NT2/D1 (cell line): Measurements from ENCODE around the gene H2AZ1.

Experiments used
- DNase-seq: peaks from one replicate; pipeline ENCODE4 v3.0.0-alpha.2; 2011; ENCODE audit warnings: low read depth, low spot score
- H3K27me3 ChIP-seq: 2 replicates; pipeline ENCODE4 v1.6.0; 2011; ENCODE audit warnings: mild to moderate bottlenecking; ENCODE audit not compliant: insufficient read length, insufficient read depth
- H3K36me3 ChIP-seq: 2 replicates; pipeline ENCODE4 v1.6.1; 2011; ENCODE audit warnings: mild to moderate bottlenecking, low read length, mixed read lengths; ENCODE audit not compliant: insufficient read depth, insufficient read length
- H3K4me1 ChIP-seq: 2 replicates; pipeline ENCODE4 v1.5.1; 2011; ENCODE audit not compliant: insufficient read depth, insufficient read length
- H3K4me3 ChIP-seq: 2 replicates; pipeline ENCODE4 v1.5.1; 2011; ENCODE audit warnings: low read depth; ENCODE audit not compliant: insufficient read length
- H3K9ac ChIP-seq: 2 replicates; pipeline ENCODE4 v1.6.0; 2011; ENCODE audit warnings: low read depth; ENCODE audit not compliant: insufficient read length
- H3K9me3 ChIP-seq: 2 replicates; pipeline ENCODE4 v1.5.1; 2011; ENCODE audit warnings: mild to moderate bottlenecking, low read length; ENCODE audit not compliant: insufficient read depth
- SUZ12 ChIP-seq: IDR thresholded peaks from 2 replicates; pipeline ENCODE4 v1.6.1; 2011; ENCODE audit not compliant: insufficient read length, insufficient read depth; ENCODE audit errors: extremely low read depth
- YY1 ChIP-seq: IDR thresholded peaks from 2 replicates; pipeline ENCODE4 v1.6.1; 2011; ENCODE audit not compliant: insufficient read length, insufficient read depth
- ZNF274 ChIP-seq: IDR thresholded peaks from 2 replicates; pipeline ENCODE4 v1.6.1; 2011; ENCODE audit warnings: mild to moderate bottlenecking, low read depth, low read length

The H2AZ1 gene

GRCh38 chr4:99945718-99946355 is 4.2 kb downstream of the H2AZ1 start:
- Histone ChIP-seq H3K4me3 (peak overlapping the region; percentile 76), H3K9me3 (no peaks in the 10 kb centered on the region), H3K36me3 (peaks cover 25% of the 10 kb centered on the region), H3K4me1 (no peaks in the 10 kb centered on the region), H3K9ac (peak overlapping the region; percentile 84), H3K27me3 (no peaks in the 10 kb centered on the region)
- no peak for DNase-seq
- TF ChIP-seq ZNF274 = no peak
- TF ChIP-seq SUZ12 = no peak

GRCh38 chr4:99943904-99944437 is 6.1 kb downstream of the H2AZ1 start:
- no peak for DNase-seq
- Histone ChIP-seq H3K4me3 (no peak overlapping the region), H3K36me3 (peaks cover 19% of the 10 kb centered on the region), H3K9me3 (no peaks in the 10 kb centered on the region), H3K4me1 (no peaks in the 10 kb centered on the region), H3K27me3 (no peaks in the 10 kb centered on the region), H3K9ac (no peak overlapping the region)
- no peak for TF ChIP-seq ZNF274
- no peak for TF ChIP-seq YY1
- TF ChIP-seq SUZ12 = no peak

GRCh38 chr4:99938243-99938753 is 11.8 kb downstream of the H2AZ1 start:
- Histone ChIP-seq H3K4me1 (no peaks in the 10 kb centered on the region), H3K27me3 (no peaks in the 10 kb centered on the region), H3K9ac (no peak overlapping the region), H3K36me3 (no peaks in the 10 kb centered on the region), H3K4me3 (no peak overlapping the region), H3K9me3 (no peaks in the 10 kb centered on the region)
- no peak for TF ChIP-seq SUZ12
- no peak for TF ChIP-seq YY1
- TF ChIP-seq ZNF274 = no peak
- DNase-seq = no peak

DNA sequence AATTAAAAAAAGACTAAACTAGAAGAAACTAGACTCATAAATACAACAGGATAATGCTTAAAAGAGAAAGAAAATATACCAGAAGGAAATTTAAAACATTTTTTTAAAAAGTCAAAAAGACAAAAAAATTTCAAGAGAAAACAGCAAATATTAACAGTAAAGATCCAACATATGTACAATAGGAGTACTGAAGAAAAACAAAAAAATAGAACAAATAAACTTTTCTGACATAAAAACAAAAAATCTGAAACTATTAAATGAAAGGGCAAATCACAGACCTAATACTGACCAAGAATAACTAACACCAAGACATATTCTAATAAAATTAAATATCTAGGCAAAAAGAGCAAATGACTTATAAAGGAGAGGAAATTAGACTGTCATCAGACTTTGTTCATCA is 15.2 kb downstream of the H2AZ1 start:
- Histone ChIP-seq H3K9ac (no peak overlapping the region), H3K4me1 (no peaks in the 10 kb centered on the region), H3K4me3 (no peak overlapping the region), H3K9me3 (no peaks in the 10 kb centered on the region), H3K27me3 (no peaks in the 10 kb centered on the region), H3K36me3 (peaks cover 4% of the 10 kb centered on the region)
- DNase-seq = no peak
- TF ChIP-seq ZNF274 (no peak), SUZ12 (no peak), YY1 (no peak)

- Histone ChIP-seq H3K4me1 (no peaks in the 10 kb centered on the region), H3K36me3 (peaks cover 16% of the 10 kb centered on the region), H3K9me3 (no peaks in the 10 kb centered on the region), H3K27me3 (no peaks in the 10 kb centered on the region), H3K4me3 (no peak overlapping the region), H3K9ac (no peak overlapping the region)
- TF ChIP-seq ZNF274 (no peak), YY1 (no peak), SUZ12 (no peak)
- no peak for DNase-seq
Measured at GRCh38 chr4:99927566-99927965, 22.5 kb downstream of the H2AZ1 start.

DNA sequence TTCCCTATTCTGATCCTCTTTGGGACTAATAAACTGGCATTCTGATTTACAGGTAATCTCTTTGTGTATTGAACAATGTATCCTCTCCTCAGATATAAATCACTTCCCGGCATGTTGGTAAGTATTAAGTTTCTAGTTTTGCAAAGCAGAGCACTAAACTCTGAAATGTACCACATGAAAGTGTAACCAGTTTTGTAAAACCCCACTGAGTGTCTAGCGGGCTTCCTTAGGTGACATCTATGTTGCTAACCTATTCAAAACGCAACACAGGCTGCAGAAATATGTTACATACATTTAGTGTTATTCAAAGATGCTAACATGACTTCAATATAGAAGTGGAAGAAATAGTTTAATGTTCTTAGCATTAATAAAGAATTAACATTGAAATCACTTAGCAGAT is 28.9 kb downstream of the H2AZ1 start:
- Histone ChIP-seq H3K4me3 (no peak overlapping the region), H3K4me1 (no peaks in the 10 kb centered on the region), H3K9me3 (peaks cover 8% of the 10 kb centered on the region; the same call in 1 of the 2 replicates), H3K36me3 (peaks cover 9% of the 10 kb centered on the region), H3K27me3 (no peaks in the 10 kb centered on the region), H3K9ac (no peak overlapping the region)
- no peak for DNase-seq
- TF ChIP-seq SUZ12 = no peak
- TF ChIP-seq ZNF274 = no peak

DNA sequence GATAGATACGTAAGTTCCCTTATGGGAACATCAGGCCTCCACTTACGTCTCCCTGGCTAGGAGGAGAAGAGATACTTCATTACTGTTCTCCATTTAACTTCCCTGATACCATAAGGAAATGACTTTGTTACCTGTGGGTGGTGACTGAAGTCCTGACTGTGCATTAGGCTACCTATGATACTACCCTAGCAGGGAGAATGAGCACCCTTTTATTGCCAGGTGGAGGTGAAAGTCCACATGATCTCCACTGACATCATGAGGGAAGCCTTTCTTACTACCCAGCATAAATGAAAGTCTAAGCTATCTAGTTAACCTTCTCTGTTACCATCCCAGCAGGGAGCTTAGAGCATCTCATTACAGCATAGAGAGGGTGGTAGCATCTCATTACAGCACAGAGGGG is 31.4 kb downstream of the H2AZ1 start:
- H3K36me3 ChIP-seq = peaks cover 8% of the 10 kb centered on the region
- TF ChIP-seq SUZ12 = no peak
- no peak for TF ChIP-seq YY1
- no peak for TF ChIP-seq ZNF274
- no peak overlapping the region for H3K4me3 ChIP-seq
- no peak overlapping the region for H3K9ac ChIP-seq
- peaks cover 8% of the 10 kb centered on the region; the same call in 1 of the 2 replicates for H3K9me3 ChIP-seq
- DNase-seq = no peak
- no peaks in the 10 kb centered on the region for H3K27me3 ChIP-seq
- H3K4me1 ChIP-seq = no peaks in the 10 kb centered on the region
